Glutamatergic neuron (in vitro differentiated cells): ENCODE results near the gene ZNF490. TPM values are rescaled to one million over a fixed set of nuclear protein-coding genes. Genes with fewer than 3 reads are reported as not detected.
A peak's percentile ranks its signal among the peaks of the same experiment; 100 is the strongest.

Source experiments
- DNase-seq: peaks from one replicate; pipeline ENCODE4 v3.0.0; 2022
- H3K27ac Mint-ChIP-seq: one replicate; pipeline ENCODE4 v1.8.0; 2020; ENCODE audit warnings: mild to moderate bottlenecking, mixed read lengths, inconsistent platforms; ENCODE audit not compliant: unreplicated experiment
- H3K27me3 Mint-ChIP-seq: one replicate; pipeline ENCODE4 v1.8.0; 2020; ENCODE audit warnings: mild to moderate bottlenecking, moderate library complexity, mixed read lengths, inconsistent platforms; ENCODE audit not compliant: unreplicated experiment
- H3K36me3 Mint-ChIP-seq: one replicate; pipeline ENCODE4 v1.8.0; 2020; ENCODE audit warnings: mild to moderate bottlenecking, mixed read lengths, inconsistent platforms; ENCODE audit not compliant: unreplicated experiment
- H3K4me1 Mint-ChIP-seq: one replicate; pipeline ENCODE4 v1.8.0; 2020; ENCODE audit warnings: mild to moderate bottlenecking, low read depth, mixed read lengths, inconsistent platforms; ENCODE audit not compliant: unreplicated experiment
- H3K4me3 Mint-ChIP-seq: one replicate; pipeline ENCODE4 v1.8.0; 2020; ENCODE audit warnings: mild to moderate bottlenecking, mixed read lengths, inconsistent platforms; ENCODE audit not compliant: unreplicated experiment
- H3K9me3 Mint-ChIP-seq: one replicate; pipeline ENCODE4 v1.8.0; 2020; ENCODE audit warnings: mild to moderate bottlenecking, moderate library complexity, mixed read lengths, inconsistent platforms; ENCODE audit not compliant: unreplicated experiment
- long read RNA-seq: library from polyadenylated mRNA; unstranded; transcript quantifications from one replicate; pipeline ENCODE4 v2.0.0, GENCODE V29; 2020; ENCODE audit not compliant: unreplicated experiment
- total RNA-seq: library from RNA; stranded (reverse); fragmentation: NEBNext Ultra II Directional; extraction: Animal tissue kit (Norgen Biotek cat#: 25700); gene quantifications from one replicate; pipeline ENCODE4 v1.2.1, GENCODE V29; 2021; ENCODE audit not compliant: unreplicated experiment
- TF ChIP-seq, protein P1 (sequence below): fragments of 200-600 bp; sonication (generic); IDR thresholded peaks from one replicate; pipeline ENCODE4 v1.5.0; 2021; ENCODE audit not compliant: partially characterized antibody, unreplicated experiment

The ZNF490 gene
- 8.0 TPM for total RNA-seq
- long read RNA-seq: 0 reads

DNA sequence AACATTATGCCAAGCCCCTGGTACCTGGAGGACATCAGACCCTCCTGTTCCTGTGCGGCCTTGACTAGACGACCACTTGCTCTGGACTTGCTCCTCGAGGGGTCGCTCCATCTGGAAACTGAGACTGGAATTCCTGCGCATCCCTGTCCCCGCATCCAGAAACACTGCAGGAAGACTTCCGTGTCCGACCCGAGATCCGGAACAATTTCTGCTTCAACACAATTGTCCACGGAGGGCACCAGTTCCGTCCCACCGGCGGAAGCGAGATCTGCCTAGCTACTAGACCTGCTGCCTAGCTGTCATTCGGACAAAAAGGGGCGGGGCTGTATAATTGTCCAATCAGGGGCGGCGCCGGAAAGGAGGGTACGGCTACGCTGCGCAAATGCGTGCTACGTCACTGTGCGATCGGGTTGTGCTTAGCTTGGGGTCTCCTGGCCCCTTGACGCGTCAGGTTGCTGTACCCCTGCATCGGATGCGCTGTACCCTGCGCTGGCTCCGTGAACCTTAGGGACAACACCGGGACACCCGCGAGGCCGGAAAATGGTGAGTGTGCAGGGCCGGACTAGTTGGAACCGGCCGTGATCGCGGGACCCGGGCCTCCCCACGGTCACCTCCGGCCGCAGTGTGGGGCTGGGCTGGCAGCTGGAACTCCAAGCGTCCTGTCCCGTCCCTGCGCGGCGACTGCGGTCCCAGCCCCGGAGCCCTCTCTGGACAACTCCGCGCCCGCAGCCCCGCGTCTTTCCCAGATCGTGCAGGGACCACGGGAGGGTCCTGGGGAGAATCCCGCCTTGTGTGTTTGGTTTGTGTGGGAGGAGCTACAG, at the start of gene ZNF490, which contains the start of gene ZNF791:
ZNF490 (minus strand) TSS at position 274 of the 821 bp plus-strand sequence; CDS start at position 141, 133 bp downstream.
ZNF791 (plus strand) TSS at position 381 of the 821 bp plus-strand sequence; CDS start at position 541, 160 bp downstream.
- H3K4me1 Mint-ChIP-seq: no peaks in the 10 kb centered on the region
- peak within 1 kb of the TSS; percentile 98 for H3K27ac Mint-ChIP-seq
- peak; percentile 97 for DNase-seq
- H3K36me3 Mint-ChIP-seq: no peaks in the 10 kb centered on the region
- H3K9me3 Mint-ChIP-seq: peaks cover 9% of the 10 kb centered on the region
- H3K27me3 Mint-ChIP-seq: peaks cover 9% of the 10 kb centered on the region
- peak within 1 kb of the TSS; percentile 99 for H3K4me3 Mint-ChIP-seq
- TF ChIP-seq, protein P1, sequence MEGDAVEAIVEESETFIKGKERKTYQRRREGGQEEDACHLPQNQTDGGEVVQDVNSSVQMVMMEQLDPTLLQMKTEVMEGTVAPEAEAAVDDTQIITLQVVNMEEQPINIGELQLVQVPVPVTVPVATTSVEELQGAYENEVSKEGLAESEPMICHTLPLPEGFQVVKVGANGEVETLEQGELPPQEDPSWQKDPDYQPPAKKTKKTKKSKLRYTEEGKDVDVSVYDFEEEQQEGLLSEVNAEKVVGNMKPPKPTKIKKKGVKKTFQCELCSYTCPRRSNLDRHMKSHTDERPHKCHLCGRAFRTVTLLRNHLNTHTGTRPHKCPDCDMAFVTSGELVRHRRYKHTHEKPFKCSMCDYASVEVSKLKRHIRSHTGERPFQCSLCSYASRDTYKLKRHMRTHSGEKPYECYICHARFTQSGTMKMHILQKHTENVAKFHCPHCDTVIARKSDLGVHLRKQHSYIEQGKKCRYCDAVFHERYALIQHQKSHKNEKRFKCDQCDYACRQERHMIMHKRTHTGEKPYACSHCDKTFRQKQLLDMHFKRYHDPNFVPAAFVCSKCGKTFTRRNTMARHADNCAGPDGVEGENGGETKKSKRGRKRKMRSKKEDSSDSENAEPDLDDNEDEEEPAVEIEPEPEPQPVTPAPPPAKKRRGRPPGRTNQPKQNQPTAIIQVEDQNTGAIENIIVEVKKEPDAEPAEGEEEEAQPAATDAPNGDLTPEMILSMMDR: no peak

DNA sequence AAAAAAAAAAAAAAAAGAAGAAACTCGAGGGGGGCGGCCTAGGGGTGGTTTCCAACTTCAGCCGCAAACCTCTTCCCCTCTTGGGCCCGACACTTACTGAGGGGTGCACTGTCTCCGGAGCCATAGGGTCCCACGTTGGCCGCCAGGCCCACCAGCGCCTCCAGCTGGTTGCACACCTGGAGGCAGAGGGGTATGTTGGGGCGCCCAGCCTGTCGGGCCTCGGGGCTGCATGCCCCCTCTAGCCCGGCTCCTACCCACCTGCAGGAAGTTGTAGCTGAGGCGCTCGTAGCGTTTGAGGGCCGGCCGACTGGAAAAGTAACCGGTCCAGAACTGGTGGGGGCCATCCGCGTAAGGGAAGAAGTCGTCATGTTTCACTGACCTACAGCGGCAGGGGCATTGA, 47.4 kb upstream of the ZNF490 start:
- H3K9me3 Mint-ChIP-seq: no peaks in the 10 kb centered on the region
- no peak for DNase-seq
- TF ChIP-seq, protein P1: no peak
- no peak overlapping the region for H3K27ac Mint-ChIP-seq
- H3K36me3 Mint-ChIP-seq: peaks cover 6% of the 10 kb centered on the region
- peaks cover 5% of the 10 kb centered on the region for H3K27me3 Mint-ChIP-seq
- H3K4me1 Mint-ChIP-seq: no peaks in the 10 kb centered on the region
- no peak overlapping the region for H3K4me3 Mint-ChIP-seq

DNA sequence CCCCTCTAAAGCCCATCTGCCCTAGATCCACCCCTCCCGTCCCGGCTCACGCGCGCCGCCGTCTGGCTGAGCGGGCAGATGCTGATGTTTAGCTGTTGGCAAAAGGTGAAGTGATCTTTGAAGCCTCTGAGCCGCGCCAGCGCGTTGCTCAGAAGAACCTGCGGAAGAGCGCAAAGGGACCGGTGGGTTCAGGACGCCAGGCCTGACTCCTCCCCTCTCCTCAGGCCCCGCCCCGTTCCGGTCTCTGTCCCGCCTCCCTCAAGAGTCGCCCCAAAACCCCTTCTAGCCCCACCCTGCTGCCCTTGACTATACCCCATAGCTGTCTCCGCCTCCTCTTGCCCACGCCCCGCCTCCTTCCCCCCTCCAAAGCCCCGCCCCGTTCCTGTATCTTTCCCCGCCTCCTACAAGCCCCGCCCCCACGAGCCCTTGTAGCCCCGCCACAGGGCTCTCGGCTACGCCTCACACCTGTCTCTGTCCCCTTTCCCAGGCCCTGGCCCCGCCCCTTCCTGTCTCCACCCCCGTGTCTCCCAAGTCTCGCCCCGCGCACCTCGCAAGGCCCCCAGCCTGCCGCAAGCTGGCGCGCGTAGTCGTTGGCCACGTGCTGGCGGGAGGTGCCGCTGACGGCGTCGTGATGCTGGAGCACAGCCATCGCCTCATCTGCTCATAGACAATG, 46.4 kb upstream of the ZNF490 start:
- Mint-ChIP-seq H3K4me3 (no peak overlapping the region), H3K27me3 (peaks cover 5% of the 10 kb centered on the region), H3K4me1 (no peaks in the 10 kb centered on the region), H3K9me3 (no peaks in the 10 kb centered on the region), H3K36me3 (peaks cover 6% of the 10 kb centered on the region), H3K27ac (no peak overlapping the region)
- no peak for DNase-seq
- TF ChIP-seq, protein P1: no peak

DNA sequence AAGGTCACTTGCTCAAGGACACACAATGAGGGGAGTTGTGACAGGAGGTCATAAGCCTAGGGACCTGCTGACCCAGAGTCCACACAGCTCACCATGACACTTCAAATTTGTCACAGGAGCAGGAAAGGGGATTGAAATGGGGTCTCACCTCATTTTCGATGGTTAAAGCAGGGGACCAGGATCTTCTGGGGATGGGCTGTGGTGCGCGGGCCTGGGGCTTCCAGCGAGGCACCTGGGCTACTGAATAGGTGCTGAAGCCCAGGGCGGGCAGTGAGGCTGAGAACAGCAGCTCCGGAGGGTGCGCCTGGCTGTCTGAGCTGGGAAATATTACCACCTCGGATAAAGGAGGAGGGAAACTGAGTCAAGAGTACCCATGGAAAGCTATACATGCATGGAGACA, 44.9 kb upstream of the ZNF490 start:
- Mint-ChIP-seq H3K27me3 (peaks cover 5% of the 10 kb centered on the region), H3K36me3 (peaks cover 11% of the 10 kb centered on the region), H3K27ac (no peak overlapping the region), H3K4me1 (no peaks in the 10 kb centered on the region), H3K4me3 (peak overlapping the region; percentile 47), H3K9me3 (no peaks in the 10 kb centered on the region)
- no peak for DNase-seq
- TF ChIP-seq, protein P1: no peak
